Stimulated activated memory B cell treated with anti-CD40 and anti-IgM and Interleukin-4, amounts not matched to agents 10 μg/mL and 1 μg/mL and 100 μg/mL, for 72 hours (primary cell): Measurements from ENCODE around the gene SLC17A3.

ENCODE experiments used
- ATAC-seq: fragments of 150-1000 bp; cut with Tn5 transposase; 2 replicates; pipeline ENCODE4 v1.10.0; 2021
- H3K27ac Mint-ChIP-seq: one replicate; pipeline ENCODE4 v1.8.0; 2022; ENCODE audit warnings: mild to moderate bottlenecking, mixed read lengths
- H3K27me3 Mint-ChIP-seq: one replicate; pipeline ENCODE4 v1.8.0; 2022; ENCODE audit warnings: mixed read lengths
- H3K36me3 Mint-ChIP-seq: one replicate; pipeline ENCODE4 v1.8.0; 2022; ENCODE audit warnings: mixed read lengths
- H3K4me1 Mint-ChIP-seq: one replicate; pipeline ENCODE4 v1.8.0; 2022; ENCODE audit warnings: mixed read lengths
- H3K4me3 Mint-ChIP-seq: one replicate; pipeline ENCODE4 v1.8.0; 2022; ENCODE audit warnings: mild to moderate bottlenecking, moderate library complexity, mixed read lengths
- H3K9me3 Mint-ChIP-seq: one replicate; pipeline ENCODE4 v1.8.0; 2022; ENCODE audit warnings: mixed read lengths

The SLC17A3 gene

DNA sequence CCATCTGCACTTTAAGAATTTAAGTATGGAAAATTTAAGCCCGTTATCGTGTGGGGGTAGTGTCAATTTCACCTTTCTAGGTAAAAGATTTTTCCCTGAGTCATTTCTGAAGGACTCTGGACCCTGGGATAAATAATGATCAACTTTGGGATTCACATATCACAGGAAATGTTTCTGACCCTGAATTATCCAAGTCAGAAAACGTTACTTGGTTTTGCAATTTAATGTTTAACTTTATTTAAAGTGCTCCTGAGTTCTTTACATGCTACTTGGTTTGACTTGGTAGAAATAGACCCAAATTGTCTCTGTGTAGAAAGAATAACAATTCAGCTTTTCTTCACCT lies 1.5 kb upstream of the SLC17A3 start:
- no peaks in the 10 kb centered on the region for H3K9me3 Mint-ChIP-seq
- H3K36me3 Mint-ChIP-seq: no peaks in the 10 kb centered on the region
- peaks cover 19% of the 10 kb centered on the region for H3K27me3 Mint-ChIP-seq
- H3K4me3 Mint-ChIP-seq: no peak overlapping the region
- no peak for ATAC-seq
- H3K27ac Mint-ChIP-seq: no peak overlapping the region
- peaks cover 7% of the 10 kb centered on the region for H3K4me1 Mint-ChIP-seq

DNA sequence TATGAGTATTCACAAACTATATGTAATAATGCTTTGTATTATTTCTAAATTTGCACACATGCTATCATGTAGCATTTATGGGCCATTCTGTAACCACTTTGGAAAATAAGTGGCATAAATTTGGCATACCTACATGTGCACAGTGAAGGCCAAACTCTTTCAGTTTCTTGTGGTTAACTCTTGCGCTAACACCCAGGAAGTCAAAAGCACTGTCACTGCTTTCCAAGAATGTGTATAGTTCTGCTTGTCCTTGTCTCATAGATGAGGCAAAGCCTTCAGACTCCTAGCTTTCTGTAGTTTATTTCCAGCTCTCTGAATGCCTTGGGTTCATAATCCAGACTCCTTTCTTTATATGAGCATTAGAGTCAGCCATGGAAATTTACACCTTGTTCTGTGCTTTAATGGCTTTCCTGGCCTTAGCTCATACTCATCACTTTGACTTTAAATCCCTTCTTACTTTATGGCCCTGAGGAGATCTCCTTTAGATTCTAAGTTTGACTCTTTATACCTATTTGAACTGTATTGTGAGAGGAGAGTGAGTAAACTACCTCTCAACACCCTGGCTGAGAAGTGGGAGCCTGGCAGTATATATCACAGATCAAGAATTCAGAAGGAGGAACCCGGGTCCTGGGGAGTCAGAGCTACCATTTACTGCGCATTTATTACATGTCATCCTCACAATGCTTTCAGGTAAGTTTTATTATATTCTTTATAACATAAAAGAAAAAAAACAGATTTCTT lies 949 bp upstream of the SLC17A3 start:
- Mint-ChIP-seq H3K4me3 (no peak overlapping the region), H3K27ac (no peak overlapping the region)

DNA sequence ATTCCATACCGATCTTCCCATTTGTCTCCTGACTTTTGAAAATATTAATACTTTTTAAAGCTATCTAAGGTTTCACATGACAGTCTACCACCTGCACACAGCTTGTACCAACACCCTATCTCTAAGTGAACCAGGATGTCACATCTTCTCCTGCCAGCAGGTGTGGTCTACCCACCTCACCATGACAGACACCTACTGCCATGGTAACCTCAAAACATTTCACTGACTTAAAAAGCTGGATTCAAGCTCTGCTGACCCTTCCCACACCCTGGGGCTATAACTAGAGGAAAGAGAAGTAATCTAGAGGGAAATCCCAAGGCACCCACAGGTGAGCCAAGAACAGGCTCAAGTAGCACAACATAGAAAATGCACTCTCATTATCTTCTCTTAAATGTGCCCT lies 1.2 kb downstream of the SLC17A3 start:
- H3K36me3 Mint-ChIP-seq: no peaks in the 10 kb centered on the region
- H3K9me3 Mint-ChIP-seq: no peaks in the 10 kb centered on the region
- ATAC-seq: no peak
- H3K27ac Mint-ChIP-seq: no peak overlapping the region
- H3K4me3 Mint-ChIP-seq: no peak overlapping the region
- H3K4me1 Mint-ChIP-seq: peaks cover 7% of the 10 kb centered on the region
- H3K27me3 Mint-ChIP-seq: peaks cover 9% of the 10 kb centered on the region

More for the DNA sequence above, 949 bp upstream of the SLC17A3 start:
- Mint-ChIP-seq H3K9me3 (no peaks in the 10 kb centered on the region), H3K27me3 (peaks cover 19% of the 10 kb centered on the region), H3K4me1 (peaks cover 7% of the 10 kb centered on the region), H3K36me3 (no peaks in the 10 kb centered on the region)
- ATAC-seq: no peak

DNA sequence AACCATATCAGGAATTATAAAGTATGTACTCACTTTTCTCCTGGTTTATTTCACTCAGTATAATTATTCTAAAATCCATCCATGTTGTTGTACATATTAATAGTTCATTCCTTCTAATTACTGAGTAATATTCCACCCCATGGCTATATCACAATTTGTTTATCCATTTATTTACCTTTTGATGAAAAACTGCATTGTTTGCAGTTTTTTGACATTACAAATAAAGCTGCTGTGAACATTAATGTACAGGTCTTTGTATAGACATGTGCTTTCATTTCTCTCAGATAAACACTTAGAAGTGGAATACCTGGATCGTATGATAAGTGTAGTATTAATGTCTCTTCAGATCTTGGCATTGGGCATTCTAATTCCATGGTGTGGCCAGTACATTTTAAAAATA lies 4.2 kb downstream of the SLC17A3 start:
- Mint-ChIP-seq H3K4me3 (no peak overlapping the region), H3K4me1 (peaks cover 7% of the 10 kb centered on the region), H3K9me3 (no peaks in the 10 kb centered on the region), H3K36me3 (no peaks in the 10 kb centered on the region), H3K27ac (no peak overlapping the region), H3K27me3 (peaks cover 3% of the 10 kb centered on the region)
- ATAC-seq: no peak

DNA sequence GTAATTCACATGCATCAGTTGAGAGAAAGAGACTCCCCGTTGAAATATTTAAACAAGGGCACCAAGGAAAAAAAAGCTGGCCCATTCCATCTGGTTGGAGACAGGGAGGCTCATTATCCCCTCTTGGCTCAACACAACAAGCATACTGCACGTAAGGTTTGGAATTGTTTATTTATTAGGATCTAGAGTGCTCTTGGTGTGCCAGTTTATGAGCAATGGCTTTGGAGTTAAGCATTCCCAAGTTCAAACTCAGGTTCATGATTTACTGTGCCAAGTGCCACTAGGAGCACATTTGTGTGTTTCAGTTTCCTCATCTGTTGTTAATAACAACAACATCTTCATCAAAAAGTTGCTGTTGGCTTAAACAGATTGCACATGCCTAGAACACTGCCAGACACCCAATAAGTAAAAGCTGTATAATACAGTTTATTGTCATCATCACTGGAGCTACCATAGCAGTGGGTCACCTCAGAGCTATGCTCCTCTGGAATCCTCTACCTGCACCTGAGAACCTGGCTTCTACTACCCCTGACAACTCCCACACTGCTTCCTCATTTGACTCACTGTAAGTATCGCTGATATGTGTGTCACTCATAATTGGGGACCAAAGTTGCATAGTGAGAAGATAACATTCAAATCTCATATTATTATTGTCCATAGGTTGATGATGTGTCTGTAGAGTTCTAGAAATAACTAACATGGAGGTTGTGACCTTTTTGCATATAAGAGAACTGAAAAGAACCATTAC lies 5.4 kb downstream of the SLC17A3 start:
- no peak for ATAC-seq
- Mint-ChIP-seq H3K4me3 (no peak overlapping the region), H3K9me3 (no peaks in the 10 kb centered on the region), H3K27me3 (peaks cover 15% of the 10 kb centered on the region), H3K27ac (no peak overlapping the region), H3K36me3 (no peaks in the 10 kb centered on the region), H3K4me1 (peaks cover 7% of the 10 kb centered on the region)

DNA sequence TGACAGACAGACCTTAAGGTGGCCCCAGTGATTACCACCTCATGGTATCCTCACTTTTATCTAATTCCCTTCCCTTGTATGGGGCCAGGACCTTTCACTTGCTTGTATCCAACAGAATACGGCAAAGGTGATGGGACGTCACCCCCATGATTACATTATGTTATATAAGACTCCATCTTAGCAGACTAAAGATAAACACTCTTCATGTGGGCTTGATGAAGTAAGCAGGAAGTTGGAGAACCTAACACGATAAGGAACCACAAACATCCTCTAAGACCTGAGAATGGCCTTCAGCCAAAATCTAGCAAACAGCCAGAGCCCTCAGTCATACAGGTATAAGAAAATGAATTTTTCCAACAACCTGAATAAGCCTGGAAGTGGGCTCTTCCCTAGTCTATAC lies 8.0 kb downstream of the SLC17A3 start:
- Mint-ChIP-seq H3K9me3 (no peaks in the 10 kb centered on the region), H3K36me3 (no peaks in the 10 kb centered on the region), H3K27ac (no peak overlapping the region), H3K4me3 (no peak overlapping the region), H3K27me3 (peaks cover 26% of the 10 kb centered on the region), H3K4me1 (no peaks in the 10 kb centered on the region)
- no peak for ATAC-seq

DNA sequence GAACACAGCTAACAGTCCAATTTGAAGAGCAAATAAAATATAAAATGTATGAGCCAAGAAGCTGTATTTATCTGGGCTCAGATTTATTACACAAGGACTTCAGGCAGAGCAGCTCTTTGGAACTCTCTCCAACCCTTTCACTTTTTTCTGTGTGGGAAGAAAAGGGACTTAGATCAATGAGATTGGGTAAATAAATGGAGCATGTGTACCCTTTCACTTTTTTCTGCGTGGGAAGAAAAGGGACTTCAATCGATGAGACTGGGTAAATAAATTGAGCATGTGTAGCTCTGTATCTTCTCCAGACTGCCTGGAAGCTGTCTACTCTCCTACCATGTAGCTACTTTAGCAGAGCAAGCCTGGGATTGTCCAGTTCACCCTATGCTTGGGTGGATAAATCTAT lies 10.7 kb downstream of the SLC17A3 start:
- Mint-ChIP-seq H3K4me3 (no peak overlapping the region), H3K4me1 (no peaks in the 10 kb centered on the region), H3K9me3 (no peaks in the 10 kb centered on the region), H3K36me3 (no peaks in the 10 kb centered on the region), H3K27me3 (peaks cover 37% of the 10 kb centered on the region), H3K27ac (no peak overlapping the region)
- ATAC-seq: no peak

DNA sequence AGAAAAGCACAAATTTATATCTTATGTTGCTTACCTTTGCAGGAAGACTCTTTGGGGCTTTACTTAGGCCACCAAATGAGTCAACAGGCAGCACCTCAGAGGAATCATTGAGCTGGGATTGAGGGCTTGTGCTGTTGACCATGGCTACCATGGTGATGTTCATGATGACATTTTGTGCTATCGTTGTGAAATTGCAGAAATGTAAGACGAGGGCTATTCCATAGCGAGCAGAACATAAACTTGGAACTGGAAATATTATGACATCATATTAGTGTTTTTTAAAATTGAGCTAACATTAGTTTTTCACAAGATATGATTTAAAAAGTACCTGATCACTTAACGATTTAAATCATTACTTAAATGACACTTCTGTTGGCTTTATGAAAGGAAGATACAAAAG lies 11.8 kb downstream of the SLC17A3 start:
- Mint-ChIP-seq H3K27ac (no peak overlapping the region), H3K27me3 (peaks cover 48% of the 10 kb centered on the region)
- no peak for ATAC-seq

DNA sequence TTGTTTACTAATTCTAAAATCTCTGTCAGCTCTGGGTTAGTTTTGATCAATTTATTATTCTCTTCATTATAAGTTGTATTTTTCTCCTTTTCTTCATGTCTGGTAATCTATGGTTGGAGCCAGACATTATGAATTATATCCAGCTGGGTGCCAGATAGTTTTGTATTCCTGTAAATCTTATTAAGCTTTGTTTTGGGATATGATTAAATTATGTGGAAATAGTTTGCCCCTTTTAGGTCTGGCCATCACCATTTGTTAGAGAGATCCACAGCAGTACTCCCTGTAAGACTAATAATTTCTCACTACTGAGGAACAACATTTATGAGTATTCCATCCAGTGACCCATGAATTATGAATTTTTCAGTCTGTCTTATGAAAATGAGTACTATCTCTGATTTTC lies 21.3 kb downstream of the SLC17A3 start:
- H3K4me1 Mint-ChIP-seq: peaks cover 6% of the 10 kb centered on the region
- no peak overlapping the region for H3K27ac Mint-ChIP-seq
- peaks cover 3% of the 10 kb centered on the region for H3K9me3 Mint-ChIP-seq
- H3K4me3 Mint-ChIP-seq: no peak overlapping the region
- ATAC-seq: no peak
- H3K36me3 Mint-ChIP-seq: no peaks in the 10 kb centered on the region
- H3K27me3 Mint-ChIP-seq: peaks cover 25% of the 10 kb centered on the region

More for the DNA sequence above, 11.8 kb downstream of the SLC17A3 start:
- Mint-ChIP-seq H3K4me3 (no peak overlapping the region), H3K9me3 (no peaks in the 10 kb centered on the region), H3K36me3 (no peaks in the 10 kb centered on the region), H3K4me1 (no peaks in the 10 kb centered on the region)

DNA sequence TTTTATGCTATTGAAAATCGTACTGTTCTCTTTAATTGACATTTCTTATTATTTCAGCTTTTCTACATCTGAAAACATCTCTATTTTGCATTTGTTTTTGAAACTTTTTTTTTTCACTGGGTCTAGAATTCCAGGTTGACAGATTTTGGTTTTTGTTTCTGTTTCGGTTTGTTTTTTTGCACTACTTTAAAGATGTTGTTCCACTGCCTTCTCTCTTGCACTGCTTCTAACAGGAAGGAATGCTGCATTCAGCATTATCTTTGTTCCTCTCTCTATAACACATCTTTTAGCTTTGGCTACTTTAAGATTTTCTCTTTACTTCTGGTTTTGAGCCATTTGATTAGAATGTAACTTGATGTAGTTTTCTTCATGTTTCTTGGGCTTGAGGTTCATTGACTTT lies 22.1 kb downstream of the SLC17A3 start:
- no peak overlapping the region for H3K27ac Mint-ChIP-seq
- ATAC-seq: no peak
- no peaks in the 10 kb centered on the region for H3K36me3 Mint-ChIP-seq
- H3K9me3 Mint-ChIP-seq: peaks cover 7% of the 10 kb centered on the region
- H3K4me3 Mint-ChIP-seq: no peak overlapping the region
- peaks cover 6% of the 10 kb centered on the region for H3K4me1 Mint-ChIP-seq
- peaks cover 22% of the 10 kb centered on the region for H3K27me3 Mint-ChIP-seq

DNA sequence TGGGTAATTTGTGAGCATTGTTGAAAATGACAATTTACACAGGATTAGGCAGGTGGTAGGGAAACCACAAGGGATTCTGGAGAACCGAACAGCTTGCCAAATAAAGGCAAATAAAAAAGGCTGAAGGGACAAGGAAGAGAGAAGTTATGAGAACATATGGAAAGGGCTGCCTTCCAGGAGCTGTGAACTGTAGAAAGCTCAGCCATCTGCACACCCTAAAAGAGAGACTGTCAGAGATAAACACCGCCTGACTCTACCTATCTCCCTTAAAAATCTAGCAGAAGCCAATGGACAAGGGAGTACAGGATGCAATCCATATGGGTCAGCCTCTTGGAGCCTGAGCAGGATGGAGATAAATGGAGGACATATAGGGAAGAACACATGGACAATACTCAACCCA lies 29.5 kb downstream of the SLC17A3 start:
- no peaks in the 10 kb centered on the region for H3K36me3 Mint-ChIP-seq
- H3K4me3 Mint-ChIP-seq: no peak overlapping the region
- no peak for ATAC-seq
- no peaks in the 10 kb centered on the region for H3K4me1 Mint-ChIP-seq
- H3K9me3 Mint-ChIP-seq: peaks cover 5% of the 10 kb centered on the region
- H3K27ac Mint-ChIP-seq: no peak overlapping the region
- peaks cover 24% of the 10 kb centered on the region for H3K27me3 Mint-ChIP-seq

DNA sequence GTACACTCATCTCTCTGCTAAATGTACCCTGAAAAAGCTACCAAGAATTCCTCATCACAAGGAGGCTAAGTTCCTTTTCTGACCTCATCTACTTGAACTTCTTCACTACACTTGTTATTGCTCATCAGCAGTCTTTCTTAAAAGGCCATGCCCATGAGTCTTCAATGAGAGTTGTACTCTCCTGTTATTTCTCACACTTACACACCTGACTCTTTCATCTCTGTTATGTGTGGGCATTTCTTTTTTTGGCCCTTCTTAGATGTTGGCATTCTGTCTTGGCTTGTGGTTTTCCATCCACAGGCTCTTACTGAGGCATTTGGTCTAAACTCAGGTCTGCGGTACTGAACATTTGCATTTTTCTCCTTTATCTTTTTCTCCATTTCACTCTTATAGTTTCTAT lies 31.5 kb downstream of the SLC17A3 start:
- peaks cover 24% of the 10 kb centered on the region for H3K27me3 Mint-ChIP-seq
- no peak overlapping the region for H3K27ac Mint-ChIP-seq
- ATAC-seq: peak; percentile 75
- H3K4me3 Mint-ChIP-seq: no peak overlapping the region
- H3K36me3 Mint-ChIP-seq: no peaks in the 10 kb centered on the region
- H3K4me1 Mint-ChIP-seq: no peaks in the 10 kb centered on the region
- peaks cover 5% of the 10 kb centered on the region for H3K9me3 Mint-ChIP-seq

DNA sequence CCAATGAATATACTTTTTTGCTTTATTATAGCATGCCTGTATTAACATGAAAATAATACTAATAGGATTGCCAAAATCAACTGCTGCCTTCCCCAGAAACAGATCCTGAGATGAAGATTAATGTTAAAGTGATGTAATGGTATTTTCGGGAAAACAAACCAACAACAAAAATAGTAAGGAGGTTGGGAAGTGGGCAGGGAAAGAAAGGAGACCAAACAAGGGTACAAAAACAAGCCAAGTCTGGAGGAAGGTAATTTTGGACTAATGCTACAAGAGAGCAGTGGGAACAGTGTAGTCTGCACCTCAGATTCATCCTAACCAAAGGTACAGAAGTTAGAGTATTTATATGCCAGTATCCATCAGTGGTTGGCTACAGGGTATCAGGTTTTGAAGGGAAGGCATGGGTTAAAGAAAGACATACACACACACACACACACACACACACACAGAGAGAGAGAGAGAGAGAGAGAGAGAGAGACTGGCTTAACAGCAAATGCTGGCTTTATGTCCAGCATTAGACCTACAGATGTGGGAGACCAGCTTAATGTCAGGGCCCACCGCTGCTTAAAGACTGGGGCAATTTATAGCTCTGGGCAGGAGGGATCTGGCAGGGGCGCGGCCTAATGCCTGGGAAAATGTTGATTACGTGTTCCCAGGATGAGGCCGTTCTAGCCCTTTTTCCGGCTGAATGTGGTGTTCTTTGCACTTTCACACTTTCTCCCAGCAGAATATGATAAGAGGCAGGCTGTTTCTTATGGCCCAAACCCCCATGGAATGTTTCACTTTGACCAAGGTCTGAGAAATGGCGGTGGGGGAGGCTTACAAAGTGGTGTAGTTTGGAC lies 38.4 kb downstream of the SLC17A3 start:
- H3K4me1 Mint-ChIP-seq: no peaks in the 10 kb centered on the region
- no peak for ATAC-seq
- H3K27ac Mint-ChIP-seq: no peak overlapping the region
- no peaks in the 10 kb centered on the region for H3K36me3 Mint-ChIP-seq
- H3K27me3 Mint-ChIP-seq: peaks cover 32% of the 10 kb centered on the region
- no peak overlapping the region for H3K4me3 Mint-ChIP-seq
- H3K9me3 Mint-ChIP-seq: no peaks in the 10 kb centered on the region

DNA sequence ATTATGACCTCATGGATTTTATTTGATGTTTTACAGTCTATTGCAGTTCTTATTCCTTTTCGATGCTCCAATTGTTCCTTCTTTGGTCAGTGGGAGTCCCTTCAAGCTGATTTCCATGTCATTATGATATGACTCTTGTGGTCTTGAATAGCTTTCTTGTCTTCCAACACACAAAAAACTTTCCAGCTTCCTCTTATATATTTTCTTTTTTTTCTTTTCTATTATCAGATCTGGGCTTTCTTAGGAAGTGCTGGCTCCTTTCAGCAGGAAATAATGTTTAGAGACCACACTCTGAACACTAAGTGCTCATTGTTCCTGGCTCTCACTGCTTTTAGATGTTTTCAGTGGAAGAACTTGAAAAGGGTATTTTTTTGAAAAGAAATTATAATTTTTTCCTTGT lies 39.1 kb downstream of the SLC17A3 start:
- Mint-ChIP-seq H3K4me1 (no peaks in the 10 kb centered on the region), H3K9me3 (no peaks in the 10 kb centered on the region), H3K27me3 (peaks cover 32% of the 10 kb centered on the region), H3K4me3 (no peak overlapping the region), H3K27ac (no peak overlapping the region), H3K36me3 (no peaks in the 10 kb centered on the region)
- ATAC-seq: no peak

DNA sequence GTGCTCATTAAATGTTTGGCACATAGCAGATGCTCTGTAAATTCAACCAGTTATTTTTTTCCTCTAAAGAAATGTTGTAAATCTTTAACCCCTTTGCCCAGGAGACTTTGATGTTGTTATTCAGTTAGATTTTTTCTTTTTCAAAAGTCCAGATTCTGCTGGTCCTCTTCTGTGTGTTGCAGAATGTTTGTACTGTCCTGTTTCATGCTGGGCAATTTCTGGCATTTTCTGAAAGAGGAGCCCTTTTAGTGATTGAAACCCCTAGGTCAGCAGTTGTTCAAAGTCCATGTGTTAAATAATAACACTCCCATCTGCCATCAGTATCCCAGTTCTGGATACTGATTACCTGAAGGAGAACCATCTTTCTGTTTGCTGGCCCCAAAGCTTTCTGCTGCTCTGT lies 40.9 kb downstream of the SLC17A3 start:
- ATAC-seq: no peak
- no peak overlapping the region for H3K4me3 Mint-ChIP-seq
- H3K36me3 Mint-ChIP-seq: no peaks in the 10 kb centered on the region
- H3K4me1 Mint-ChIP-seq: no peaks in the 10 kb centered on the region
- H3K9me3 Mint-ChIP-seq: no peaks in the 10 kb centered on the region
- H3K27ac Mint-ChIP-seq: no peak overlapping the region
- H3K27me3 Mint-ChIP-seq: peaks cover 28% of the 10 kb centered on the region
